ENCODE data around the gene PRR22. TPM values are rescaled to one million over a fixed set of nuclear protein-coding genes. Genes with fewer than 3 reads are reported as not detected.

PRR22 gene
- total and polyA plus RNA-seq, 9 of the 15 experiments (the other 6 are each of a cell fraction or from before 2014, with no cell fraction given), result 0.03 to 12.0 (median 2.0) TPM; not detected in 1

DNA sequence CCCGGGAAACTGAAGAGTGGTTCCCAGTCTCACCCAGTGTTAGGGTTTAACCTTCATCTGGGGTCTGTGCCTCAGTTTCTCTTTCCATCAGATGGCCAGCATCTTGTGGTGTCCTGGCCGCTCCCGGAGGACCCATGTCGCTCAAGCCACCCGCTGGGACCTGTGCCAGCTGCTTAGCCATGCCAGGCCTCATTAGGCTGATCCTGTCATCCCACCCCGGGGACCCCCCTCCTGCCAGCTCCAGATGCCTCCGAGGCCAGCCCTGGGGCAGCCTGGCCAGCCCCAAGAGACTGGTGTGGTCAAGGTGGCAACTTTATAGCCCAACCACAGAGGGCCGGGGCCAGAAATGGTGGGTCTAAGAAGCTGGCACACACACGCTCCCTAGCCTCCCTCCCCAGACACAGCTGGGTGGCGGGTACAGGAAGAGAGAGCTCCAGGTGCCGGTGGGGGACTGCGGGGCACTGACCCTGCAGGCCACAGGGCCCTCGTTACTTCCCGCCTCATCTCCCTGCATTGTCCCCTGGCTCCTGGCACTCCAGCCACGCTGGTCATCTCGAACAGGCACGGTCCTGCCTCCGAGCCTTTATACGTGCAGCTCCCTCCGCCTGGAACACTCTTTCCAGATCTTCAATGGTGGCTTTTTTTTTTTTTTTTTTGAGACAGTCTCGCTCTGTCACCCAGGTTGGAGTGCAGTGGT is 23.7 kb upstream of the PRR22 start:
- no peaks in the 10 kb centered on the region for H3K79me2 ChIP-seq (ENCODE audit: control insufficient read depth, insufficient read depth, low read length)
- FAIRE-seq (no peak), DNase-seq (ENCODE audit: extremely low read depth in 1 of 4, low spot score in 3 of 4) (no peak)

More for the DNA sequence above, 23.7 kb upstream of the PRR22 start:
- H3K9me1 ChIP-seq (ENCODE audit: control insufficient read depth, insufficient read depth, low read length), result no peaks in the 10 kb centered on the region
- TF ChIP-seq, protein P1, sequence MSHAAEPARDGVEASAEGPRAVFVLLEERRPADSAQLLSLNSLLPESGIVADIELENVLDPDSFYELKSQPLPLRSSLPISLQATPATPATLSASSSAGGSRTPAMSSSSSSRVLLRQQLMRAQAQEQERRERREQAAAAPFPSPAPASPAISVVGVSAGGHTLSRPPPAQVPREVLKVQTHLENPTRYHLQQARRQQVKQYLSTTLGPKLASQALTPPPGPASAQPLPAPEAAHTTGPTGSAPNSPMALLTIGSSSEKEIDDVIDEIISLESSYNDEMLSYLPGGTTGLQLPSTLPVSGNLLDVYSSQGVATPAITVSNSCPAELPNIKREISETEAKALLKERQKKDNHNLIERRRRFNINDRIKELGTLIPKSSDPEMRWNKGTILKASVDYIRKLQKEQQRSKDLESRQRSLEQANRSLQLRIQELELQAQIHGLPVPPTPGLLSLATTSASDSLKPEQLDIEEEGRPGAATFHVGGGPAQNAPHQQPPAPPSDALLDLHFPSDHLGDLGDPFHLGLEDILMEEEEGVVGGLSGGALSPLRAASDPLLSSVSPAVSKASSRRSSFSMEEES (CRISPR knock-in tag; IDR thresholded peaks at IDR 0.05), result no peak
- no peak for TF ChIP-seq ZFP1 (CRISPR knock-in tag; IDR thresholded peaks at IDR 0.05)
- no peak for TF ChIP-seq ZSCAN29 (IDR thresholded peaks at IDR 0.05)
- in situ Hi-C loops (cut with MboI), result no loop called here
- H3K27ac ChIP-seq (ENCODE audit: extremely low read depth, low read depth, low read length), result no peak overlapping the region
- intact Hi-C loops (cut with micrococcal nuclease), result loop anchor here (10.0 kb wide), 1 partner anchor 177 kb away; no protein-coding TSS in a partner anchor
- CTCF ChIA-PET (ENCODE audit: low intra/inter-chr PET ratio), result interaction anchor here (0.9 kb wide), 1 partner anchor 84 kb away, joined by 3 read pairs; no protein-coding TSS in a partner anchor
- BruUV-seq (replicated peaks), result no TSS peak
- 85% methylated on average over 14 of the region's 21 CpGs for WGBS (ENCODE audit: insufficient coverage, low coverage, missing lambda C conversion rate)
- no peaks in the 10 kb centered on the region for H3K36me3 ChIP-seq (ENCODE audit: control insufficient read depth, insufficient read depth, low read length)
- no peaks in the 10 kb centered on the region for H3K9me3 ChIP-seq (replicated peaks; ENCODE audit: control insufficient read depth, insufficient read depth, low read depth, low read length)
- no peak overlapping the region for H3K4me3 ChIP-seq
- peaks cover 5 to 34% of the 10 kb centered on the region in 2 experiments for H3K4me1 ChIP-seq (replicated peaks in 1 of 2; ENCODE audit: control insufficient read depth in 2 of 2, insufficient read depth in 2 of 2, low read length in 2 of 2)
- no peaks in the 10 kb centered on the region for H3K27me3 ChIP-seq (ENCODE audit: control insufficient read depth in 2 of 2, insufficient read depth in 2 of 2, low read length in 2 of 2)
- no peak for ATAC-seq
- no peak overlapping the region for H2AFZ ChIP-seq (ENCODE audit: low read depth, low read length)
- H3K9ac ChIP-seq (ENCODE audit: insufficient read depth in 1 of 2, low read depth in 2 of 2, low read length in 2 of 2), result no peak overlapping the region; a peak in 1 of 4 replicates
- H3K4me2 ChIP-seq (ENCODE audit: insufficient read depth, low read length), result no peak overlapping the region
- POLR2A ChIA-PET, result interaction anchor here (0.6 to 1.9 kb wide), 3 partner anchors 17 to 54 kb away, joined by 4 to 12 read pairs (median 5); partner anchors contain the start of gene DUS3L
- H4K20me1 ChIP-seq (replicated peaks; ENCODE audit: control insufficient read depth, insufficient read depth, low read length), result no peaks in the 10 kb centered on the region

Data from K562 (cell line).